GM12875 (cell line): ENCODE data around the gene LIM2.

Experiments
- H3K4me3 ChIP-seq: one replicate; pipeline ENCODE4 v1.5.1; 2011; ENCODE audit warnings: low read depth, low read length, control low read depth
- TF ChIP-seq, protein P1 (sequence below): IDR thresholded peaks from 2 replicates; pipeline ENCODE4 v1.5.1; 2011; ENCODE audit warnings: low read depth, mild to moderate bottlenecking, control low read depth, inconsistent platforms, low read length, moderate library complexity, borderline replicate concordance; ENCODE audit not compliant: insufficient read depth

The LIM2 gene

DNA sequence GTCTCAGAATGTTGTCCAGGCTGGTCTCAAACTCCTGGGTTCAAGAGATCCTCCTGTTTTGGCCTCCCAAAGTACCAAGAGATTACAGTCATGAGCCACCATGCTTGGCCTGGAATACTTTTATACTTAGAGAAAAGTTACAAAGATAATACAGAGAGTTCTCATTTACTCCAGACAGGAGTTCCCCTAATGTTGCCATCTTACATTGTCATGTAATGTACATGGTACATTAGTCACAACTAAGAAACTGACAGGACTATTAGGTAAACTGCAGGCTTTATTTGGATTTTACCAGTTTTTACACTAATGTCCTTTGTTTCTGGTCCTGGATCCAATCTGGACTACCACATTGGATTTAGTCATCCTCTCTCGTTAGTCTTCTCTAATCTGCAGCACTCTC lies 4.9 kb upstream of the LIM2 start:
- TF ChIP-seq, protein P1, sequence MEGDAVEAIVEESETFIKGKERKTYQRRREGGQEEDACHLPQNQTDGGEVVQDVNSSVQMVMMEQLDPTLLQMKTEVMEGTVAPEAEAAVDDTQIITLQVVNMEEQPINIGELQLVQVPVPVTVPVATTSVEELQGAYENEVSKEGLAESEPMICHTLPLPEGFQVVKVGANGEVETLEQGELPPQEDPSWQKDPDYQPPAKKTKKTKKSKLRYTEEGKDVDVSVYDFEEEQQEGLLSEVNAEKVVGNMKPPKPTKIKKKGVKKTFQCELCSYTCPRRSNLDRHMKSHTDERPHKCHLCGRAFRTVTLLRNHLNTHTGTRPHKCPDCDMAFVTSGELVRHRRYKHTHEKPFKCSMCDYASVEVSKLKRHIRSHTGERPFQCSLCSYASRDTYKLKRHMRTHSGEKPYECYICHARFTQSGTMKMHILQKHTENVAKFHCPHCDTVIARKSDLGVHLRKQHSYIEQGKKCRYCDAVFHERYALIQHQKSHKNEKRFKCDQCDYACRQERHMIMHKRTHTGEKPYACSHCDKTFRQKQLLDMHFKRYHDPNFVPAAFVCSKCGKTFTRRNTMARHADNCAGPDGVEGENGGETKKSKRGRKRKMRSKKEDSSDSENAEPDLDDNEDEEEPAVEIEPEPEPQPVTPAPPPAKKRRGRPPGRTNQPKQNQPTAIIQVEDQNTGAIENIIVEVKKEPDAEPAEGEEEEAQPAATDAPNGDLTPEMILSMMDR = no peak
- H3K4me3 ChIP-seq = no peak overlapping the region

DNA sequence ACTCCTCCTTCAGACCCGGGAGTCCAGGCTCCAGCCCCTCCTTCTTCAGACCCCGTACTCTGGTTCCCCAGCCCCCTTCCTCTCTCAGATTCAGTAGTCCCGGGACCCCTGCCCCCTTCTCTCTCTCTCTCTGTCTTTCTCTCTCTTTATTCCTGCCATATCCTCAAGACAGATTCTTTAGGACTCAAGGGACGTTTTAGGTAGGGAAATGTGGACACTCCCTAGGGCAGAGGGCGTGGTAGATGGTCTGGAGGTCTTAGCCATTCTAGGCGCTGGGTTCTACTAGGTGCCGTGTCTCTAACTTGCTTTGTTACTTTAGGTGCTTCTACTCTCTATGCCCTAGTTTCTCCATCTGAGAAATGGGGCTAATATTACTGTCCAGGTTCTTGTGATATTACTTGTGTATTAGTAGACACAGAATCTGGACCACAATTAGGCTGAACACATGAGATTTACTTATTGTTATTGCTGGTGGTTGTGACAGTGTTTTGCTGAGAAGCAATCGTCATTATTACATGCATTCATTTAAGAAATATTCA lies 3.4 kb upstream of the LIM2 start:
- TF ChIP-seq, protein P1 = no peak
- no peak overlapping the region for H3K4me3 ChIP-seq

DNA sequence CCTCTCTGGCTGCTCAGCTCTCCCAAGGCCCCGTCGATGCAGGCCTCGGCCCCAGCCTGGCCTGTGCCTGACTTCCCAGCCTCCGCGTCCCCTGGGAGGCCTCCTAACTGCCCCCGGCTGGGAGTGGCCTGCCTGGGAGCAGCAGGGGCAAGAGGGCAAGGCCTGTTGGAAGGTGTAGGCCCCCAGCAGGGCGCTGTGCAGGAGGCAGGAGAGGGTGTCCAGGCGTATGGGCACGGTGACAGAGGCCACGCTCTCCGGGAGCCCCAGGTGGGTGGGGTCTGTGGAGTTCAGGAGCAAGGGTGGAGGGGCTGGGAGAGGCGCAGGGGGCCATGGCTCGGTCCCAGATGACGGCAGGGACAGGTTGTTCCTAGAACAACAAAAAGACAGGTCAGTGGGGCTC lies 1.4 kb upstream of the LIM2 start:
- TF ChIP-seq, protein P1 = no peak
- no peak overlapping the region for H3K4me3 ChIP-seq

DNA sequence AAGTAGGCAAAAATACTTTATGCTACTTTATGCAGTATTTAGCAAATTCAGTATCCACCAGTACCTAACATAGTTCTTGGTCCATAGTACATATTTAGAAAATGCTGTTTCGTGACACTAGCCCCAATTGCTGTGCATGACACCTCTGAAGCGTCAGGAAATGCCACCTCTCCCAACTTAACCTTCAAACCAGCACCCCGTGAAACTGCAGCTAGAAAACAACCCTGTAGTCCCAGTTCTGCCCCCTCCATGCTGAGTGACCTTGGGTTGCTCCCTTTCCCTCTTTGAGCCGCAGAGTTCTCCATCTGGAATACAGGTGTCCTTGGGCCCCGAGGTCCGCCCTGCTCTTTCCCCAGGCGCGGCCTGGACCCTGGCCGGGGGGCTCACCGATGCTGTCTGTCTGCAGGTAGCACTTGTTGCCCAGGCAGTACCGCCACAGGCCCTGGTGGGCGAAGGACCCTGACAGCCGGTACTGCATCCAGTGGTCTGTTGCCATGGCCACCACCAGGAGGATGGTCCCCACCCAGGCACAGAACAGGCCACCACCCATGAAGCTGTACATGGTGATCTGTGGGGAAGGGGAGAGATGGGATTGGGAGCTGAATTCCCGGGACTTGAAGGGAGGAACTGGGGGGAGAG lies 773 bp downstream of the LIM2 start:
- TF ChIP-seq, protein P1 = no peak
- no peak overlapping the region for H3K4me3 ChIP-seq

DNA sequence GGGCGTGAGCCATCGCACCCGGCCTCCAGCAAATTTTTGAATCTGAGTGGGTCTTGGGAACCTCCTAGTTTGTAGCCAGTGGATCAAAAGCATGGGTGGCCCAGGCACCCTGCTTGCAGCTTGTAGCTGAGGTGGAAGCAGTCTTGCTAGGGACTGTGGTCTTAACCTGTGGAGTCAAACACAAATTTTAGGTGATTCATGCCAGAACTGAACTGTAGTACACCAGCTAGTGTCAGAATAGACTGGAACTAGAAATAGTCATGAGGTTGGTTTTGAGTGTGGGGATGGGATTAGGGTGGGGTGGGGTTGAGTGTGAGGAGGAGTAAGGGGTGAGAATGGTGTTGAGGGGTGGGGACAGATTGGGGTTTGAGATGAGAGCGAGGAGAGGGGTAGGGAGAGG lies 5.8 kb downstream of the LIM2 start:
- TF ChIP-seq, protein P1 = no peak
- H3K4me3 ChIP-seq = no peak overlapping the region

DNA sequence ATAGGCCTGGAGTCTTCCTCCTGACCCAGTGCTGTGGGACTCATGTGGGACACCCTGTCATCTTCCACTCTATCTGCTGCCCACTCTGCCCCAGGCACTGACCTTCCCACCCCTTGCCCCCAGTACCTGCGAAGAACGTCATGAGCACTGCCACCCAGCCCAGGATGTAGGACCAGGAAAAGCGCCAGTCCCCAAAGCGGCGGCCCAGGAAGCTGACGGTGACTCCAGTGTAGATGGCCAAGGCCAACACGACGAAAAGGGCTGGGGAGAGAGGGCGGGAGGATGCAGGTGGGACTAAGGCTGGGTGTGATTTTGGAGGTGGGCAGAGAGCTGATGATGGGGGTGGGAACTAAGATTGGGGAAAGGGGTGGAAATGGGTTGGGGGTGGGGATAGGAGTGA lies 7.4 kb downstream of the LIM2 start:
- TF ChIP-seq, protein P1 = no peak
- H3K4me3 ChIP-seq = no peak overlapping the region

DNA sequence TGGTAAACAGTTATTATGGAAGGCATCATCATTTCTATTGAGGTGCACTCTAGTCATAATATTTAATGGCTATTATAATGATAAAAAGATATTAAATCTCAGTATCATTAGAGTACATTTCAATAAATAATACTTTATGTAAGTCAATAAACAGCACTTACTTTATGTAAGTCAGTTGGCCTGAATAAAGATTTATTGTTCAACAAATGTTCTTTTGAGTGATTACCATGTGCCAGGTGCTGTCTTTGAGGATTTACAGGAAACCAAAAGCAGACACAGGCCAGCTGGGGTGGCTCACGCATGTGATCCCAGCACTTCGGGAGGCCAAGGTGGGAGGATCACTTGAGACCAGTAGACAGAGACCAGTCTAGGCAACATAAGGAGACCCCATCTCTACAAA lies 10.4 kb downstream of the LIM2 start:
- H3K4me3 ChIP-seq = no peak overlapping the region
- TF ChIP-seq, protein P1 = no peak
